LNCaP clone FGC (cell line): ENCODE data around the gene ADGRL3.

Experiments
- DNase-seq: peaks from one replicate; pipeline ENCODE4 v3.0.0-alpha.2; 2011; ENCODE audit warnings: low read depth
- H3K4me3 ChIP-seq: 2 replicates; pipeline ENCODE4 v1.5.1; 2011; ENCODE audit warnings: mild to moderate bottlenecking, low read depth, low read length, control low read depth
- TF ChIP-seq, protein P1 (sequence below): IDR thresholded peaks from 2 replicates; pipeline ENCODE4 v1.5.1; 2012; ENCODE audit warnings: mild to moderate bottlenecking; ENCODE audit not compliant: control insufficient read depth, insufficient read depth; ENCODE audit errors: extremely low read depth

The ADGRL3 gene

DNA sequence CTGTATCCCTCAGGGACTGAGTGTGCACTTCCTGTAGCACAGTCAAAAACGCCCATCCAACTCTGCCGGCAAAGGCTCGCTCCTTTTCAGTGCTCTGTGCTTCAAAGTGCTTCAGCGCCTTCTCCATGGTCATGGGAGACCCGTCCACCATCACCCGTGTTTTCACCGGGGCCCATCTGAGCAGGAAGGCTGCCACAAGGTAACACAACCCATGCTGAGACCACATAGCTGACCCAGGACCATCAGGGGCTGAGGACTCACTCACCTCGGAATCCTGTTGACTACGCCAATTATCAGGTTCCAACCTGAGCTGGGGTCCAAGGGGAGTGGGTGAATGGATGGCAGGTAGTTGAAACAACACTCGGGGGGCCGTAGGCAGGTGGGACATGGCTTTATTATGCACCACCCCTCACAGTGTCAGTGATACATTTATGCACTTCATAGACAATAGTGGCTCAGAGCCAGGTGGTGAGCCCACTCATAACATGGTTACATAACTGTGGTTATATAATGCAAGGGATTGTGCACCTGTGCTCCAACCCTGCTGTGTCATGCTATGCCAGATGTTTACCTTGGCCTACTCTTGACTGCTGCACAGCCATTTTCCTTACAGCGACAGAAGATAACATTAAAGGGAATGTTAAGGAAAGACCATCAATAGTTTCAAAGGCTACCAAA, 227.8 kb downstream of the ADGRL3 start:
- no peak for DNase-seq

DNA sequence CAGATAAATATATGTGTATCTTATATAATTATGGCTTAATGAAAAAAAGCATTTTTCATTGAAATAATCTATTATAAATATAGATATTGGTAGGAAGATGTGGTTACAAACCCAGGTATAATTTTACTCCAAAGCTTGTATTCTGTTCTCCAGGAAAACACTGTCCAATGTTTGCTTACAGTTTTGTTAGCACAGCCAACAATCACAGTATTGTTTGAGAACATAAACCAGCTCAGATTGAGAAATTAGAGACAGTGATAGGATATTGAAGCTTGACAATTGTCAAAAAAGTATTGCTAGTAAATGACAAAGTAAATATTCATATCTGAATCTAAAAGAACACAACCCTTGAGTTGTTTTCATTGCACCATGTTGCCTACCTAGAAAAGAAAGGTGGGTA, 228.8 kb downstream of the ADGRL3 start:
- no peak overlapping the region for H3K4me3 ChIP-seq
- DNase-seq = peak; percentile 13
- TF ChIP-seq, protein P1, sequence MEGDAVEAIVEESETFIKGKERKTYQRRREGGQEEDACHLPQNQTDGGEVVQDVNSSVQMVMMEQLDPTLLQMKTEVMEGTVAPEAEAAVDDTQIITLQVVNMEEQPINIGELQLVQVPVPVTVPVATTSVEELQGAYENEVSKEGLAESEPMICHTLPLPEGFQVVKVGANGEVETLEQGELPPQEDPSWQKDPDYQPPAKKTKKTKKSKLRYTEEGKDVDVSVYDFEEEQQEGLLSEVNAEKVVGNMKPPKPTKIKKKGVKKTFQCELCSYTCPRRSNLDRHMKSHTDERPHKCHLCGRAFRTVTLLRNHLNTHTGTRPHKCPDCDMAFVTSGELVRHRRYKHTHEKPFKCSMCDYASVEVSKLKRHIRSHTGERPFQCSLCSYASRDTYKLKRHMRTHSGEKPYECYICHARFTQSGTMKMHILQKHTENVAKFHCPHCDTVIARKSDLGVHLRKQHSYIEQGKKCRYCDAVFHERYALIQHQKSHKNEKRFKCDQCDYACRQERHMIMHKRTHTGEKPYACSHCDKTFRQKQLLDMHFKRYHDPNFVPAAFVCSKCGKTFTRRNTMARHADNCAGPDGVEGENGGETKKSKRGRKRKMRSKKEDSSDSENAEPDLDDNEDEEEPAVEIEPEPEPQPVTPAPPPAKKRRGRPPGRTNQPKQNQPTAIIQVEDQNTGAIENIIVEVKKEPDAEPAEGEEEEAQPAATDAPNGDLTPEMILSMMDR = no peak

More for the DNA sequence above, 227.8 kb downstream of the ADGRL3 start:
- H3K4me3 ChIP-seq = no peak overlapping the region
- TF ChIP-seq, protein P1 = no peak

DNA sequence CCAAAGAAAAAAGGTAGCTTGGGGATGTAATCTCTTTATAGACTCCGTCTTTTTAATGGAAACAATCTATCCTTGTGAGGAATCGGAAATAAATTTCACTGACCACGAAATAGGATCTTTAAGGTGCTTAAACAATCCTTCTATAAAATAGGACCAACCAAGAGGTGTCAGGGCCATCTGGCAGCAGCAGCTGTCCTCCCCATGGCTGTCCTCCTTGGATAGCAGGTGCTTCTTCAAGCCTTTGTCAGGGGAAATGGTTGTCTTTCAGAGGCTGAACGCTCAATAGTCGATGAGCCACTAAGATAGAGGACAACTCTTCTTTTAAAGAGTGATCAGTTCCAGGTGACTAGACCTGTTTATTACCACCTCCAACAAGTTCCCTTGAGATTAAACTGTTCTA, 231.0 kb downstream of the ADGRL3 start:
- TF ChIP-seq, protein P1 = no peak
- no peak for DNase-seq
- H3K4me3 ChIP-seq = no peak overlapping the region

DNA sequence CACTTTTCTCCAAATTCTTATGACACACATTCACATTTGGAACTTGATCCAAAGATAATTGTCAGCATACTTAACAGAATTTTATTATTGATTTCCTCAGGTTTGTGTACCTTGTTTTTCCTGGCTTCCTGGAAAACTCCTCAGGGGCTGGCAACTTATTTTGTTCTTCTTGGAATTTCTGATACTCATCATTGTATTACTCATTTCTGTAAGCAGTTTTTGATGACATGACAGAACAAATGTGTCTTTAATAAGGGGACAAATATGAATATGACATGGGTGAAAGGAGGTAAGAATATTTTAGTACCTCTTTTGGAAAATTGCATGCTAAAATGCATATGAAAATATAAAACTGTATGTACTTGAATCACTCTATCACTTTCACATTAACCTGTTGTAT, 237.8 kb downstream of the ADGRL3 start:
- TF ChIP-seq, protein P1 = no peak
- no peak for DNase-seq
- no peak overlapping the region for H3K4me3 ChIP-seq

DNA sequence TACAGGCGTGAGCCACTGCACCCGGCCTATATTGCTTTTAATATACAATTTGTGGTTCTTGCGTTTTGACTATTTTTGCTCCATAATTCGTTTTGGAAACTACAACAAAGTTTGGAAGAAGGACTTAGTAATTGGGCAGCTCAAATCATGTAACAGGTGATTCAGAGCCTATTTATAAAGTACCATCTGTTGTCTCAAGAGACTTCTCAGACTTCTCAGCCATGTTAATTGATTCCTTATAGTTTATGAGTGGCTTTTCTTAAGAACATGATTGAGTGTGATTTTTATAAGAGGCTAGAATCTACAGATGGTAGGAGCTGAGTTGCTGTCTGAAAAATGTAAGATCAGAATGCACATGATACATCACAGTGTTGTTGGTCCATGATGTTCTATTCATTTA, 240.2 kb downstream of the ADGRL3 start:
- TF ChIP-seq, protein P1 = no peak

DNA sequence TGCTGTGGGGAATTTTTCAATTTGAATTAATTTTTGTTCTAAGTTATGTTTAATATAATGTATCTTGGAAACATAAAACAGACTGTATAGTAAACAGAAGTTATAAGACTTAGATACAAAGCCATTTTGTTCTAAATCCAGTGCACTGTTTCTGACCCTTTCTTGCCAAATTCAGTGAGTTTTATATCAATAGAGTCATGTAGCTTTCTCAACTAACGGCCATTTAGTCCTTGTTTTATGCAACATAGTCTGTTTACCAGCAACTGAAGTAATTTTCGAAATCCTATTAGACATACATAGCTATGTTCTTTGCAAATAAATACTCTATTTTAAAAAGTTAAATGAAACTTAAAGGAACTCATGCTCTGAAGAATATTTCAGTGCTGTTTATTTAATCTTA, 242.8 kb downstream of the ADGRL3 start:
- TF ChIP-seq, protein P1 = no peak
- no peak for DNase-seq
- H3K4me3 ChIP-seq = no peak overlapping the region

More for the DNA sequence above, 240.2 kb downstream of the ADGRL3 start:
- no peak for DNase-seq
- no peak overlapping the region for H3K4me3 ChIP-seq

DNA sequence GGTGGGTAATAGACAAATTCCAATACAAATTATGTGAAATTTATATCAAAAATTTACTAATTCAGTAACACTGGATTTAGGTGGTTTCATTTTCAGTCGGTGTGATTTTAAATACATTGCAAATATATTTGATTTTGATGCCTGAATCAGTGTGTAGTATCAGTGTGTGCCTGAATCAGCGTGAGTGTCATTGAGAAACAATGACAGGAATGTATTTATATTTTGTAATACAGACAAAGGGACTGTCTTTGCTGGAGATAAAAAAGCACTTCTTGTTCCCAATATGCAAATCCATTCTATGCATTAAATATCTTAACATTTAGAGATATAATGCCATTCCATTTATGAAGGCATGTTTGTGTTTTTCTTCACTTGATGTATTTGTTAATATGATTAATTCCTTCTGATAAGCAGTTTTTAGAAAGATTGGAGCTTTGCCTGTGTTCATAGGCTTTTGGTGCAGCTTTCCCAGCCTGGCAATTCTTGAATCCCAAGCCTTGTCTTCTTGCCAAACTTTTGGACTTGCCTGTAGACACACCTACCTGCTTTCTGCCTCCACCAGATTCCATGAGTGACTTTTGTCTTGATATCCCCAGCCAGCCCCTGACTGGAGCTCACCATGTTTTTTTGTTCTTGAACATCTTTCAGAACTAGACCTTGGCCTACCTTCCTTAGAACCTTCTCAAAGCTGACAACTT, 243.8 kb downstream of the ADGRL3 start:
- H3K4me3 ChIP-seq = no peak overlapping the region
- TF ChIP-seq, protein P1 = no peak
- DNase-seq = no peak
